Activated CD8-positive, alpha-beta T cell treated with anti-CD3 and anti-CD28 coated beads for 36 hours (primary cell): ENCODE data around the gene PARD6B. TPM values are rescaled to one million over a fixed set of nuclear protein-coding genes. Genes with fewer than 3 reads are reported as not detected.
A peak's percentile ranks its signal among the peaks of the same experiment; 100 is the strongest.
"Not testable (repeated sequence)": the region's sequence is repeated elsewhere in the genome, so short reads cannot be mapped to it uniquely, and the experiment has no call there.

Experiments used
- ATAC-seq: fragments of 200-7000 bp; cut with Tn5 transposase; one replicate; pipeline ENCODE4 v1.10.0; 2021; ENCODE audit warnings: mild to moderate bottlenecking, moderate library complexity
- CTCF ChIA-PET: fragments of 350-600 bp; sonication (Branson Sonifier 250); formaldehyde crosslinking; loops from one replicate; lab custom pipeline; 2021; ENCODE audit warnings: antibody characterized with exemption; lab: Charles Lee
- POLR2A ChIA-PET: fragments of 350-600 bp; sonication (Branson Sonifier 250); formaldehyde crosslinking; loops from one replicate; lab custom pipeline; 2021; ENCODE audit warnings: antibody characterized with exemption; lab: Charles Lee
- DNase-seq: peaks from one replicate; pipeline ENCODE4 v3.0.0-alpha.2; 2020
- H3K27ac Mint-ChIP-seq: one replicate; pipeline ENCODE4 v1.8.0; 2021; ENCODE audit warnings: mild to moderate bottlenecking, mixed read lengths
- H3K27me3 Mint-ChIP-seq: one replicate; pipeline ENCODE4 v1.8.0; 2021; ENCODE audit warnings: mixed read lengths
- H3K36me3 Mint-ChIP-seq: one replicate; pipeline ENCODE4 v1.8.0; 2021; ENCODE audit warnings: low read depth, mixed read lengths
- H3K4me1 Mint-ChIP-seq: one replicate; pipeline ENCODE4 v1.8.0; 2021; ENCODE audit warnings: low read depth, mixed read lengths
- H3K4me3 Mint-ChIP-seq: one replicate; pipeline ENCODE4 v1.8.0; 2021; ENCODE audit warnings: mild to moderate bottlenecking, moderate library complexity, mixed read lengths
- H3K9me3 Mint-ChIP-seq: one replicate; pipeline ENCODE4 v1.8.0; 2021; ENCODE audit warnings: mixed read lengths
- intact Hi-C: fragments of 100-400 bp; cut with micrococcal nuclease; formaldehyde crosslinking; loops from one replicate; pipeline ENCODE4 v1.10.0; 2022
- total RNA-seq, 2 experiments: library from RNA; stranded (reverse); gene quantifications; one replicate each; pipeline ENCODE4 v1.2.3, GENCODE V29; 2021
- TF ChIP-seq, protein P1 (sequence below): fragments of 200-600 bp; IDR thresholded peaks from one replicate; pipeline ENCODE4 v1.8.0; 2022; ENCODE audit warnings: antibody characterized with exemption, mild to moderate bottlenecking

PARD6B gene
- total RNA-seq, 2 experiments from 2014 or later = 4.7 to 6.6 TPM

DNA sequence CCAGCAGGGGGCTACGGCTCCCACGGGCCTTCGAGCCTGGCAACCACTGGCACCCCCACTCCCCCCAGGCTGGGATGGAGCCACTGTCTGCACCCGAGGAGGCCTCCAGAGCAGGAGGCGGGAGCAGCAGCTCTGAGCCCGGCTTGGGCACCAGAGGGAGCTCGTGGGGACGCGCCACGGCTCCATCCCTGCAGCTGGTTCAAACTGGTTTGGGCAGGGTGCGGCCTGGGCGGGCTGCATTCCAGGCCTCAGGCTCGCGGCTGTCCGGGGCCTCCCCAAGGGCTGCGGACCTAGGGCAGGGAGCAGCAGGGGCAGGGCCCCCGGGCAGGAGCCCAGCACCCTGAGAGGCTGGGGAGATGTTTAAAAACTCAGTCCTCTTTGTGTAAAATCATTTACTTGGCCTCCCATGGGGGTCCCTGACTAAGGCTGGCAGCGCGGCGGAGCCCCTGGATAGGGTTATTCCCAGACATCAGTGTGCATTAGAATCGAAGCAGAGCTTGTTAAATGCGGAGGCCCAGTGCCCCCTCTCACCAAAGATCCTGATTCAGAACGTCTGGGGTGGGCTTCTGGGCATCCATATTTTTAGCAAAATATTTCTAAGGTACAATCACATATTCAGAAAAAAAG, 59.4 kb downstream of the PARD6B start:
- peak; percentile 75 for ATAC-seq
- Mint-ChIP-seq H3K27me3 (no peaks in the 10 kb centered on the region), H3K9me3 (no peaks in the 10 kb centered on the region), H3K36me3 (no peaks in the 10 kb centered on the region), H3K4me3 (no peak overlapping the region), H3K4me1 (peaks cover 9% of the 10 kb centered on the region), H3K27ac (peak overlapping the region; percentile 79)
- intact Hi-C loops = no loop called here
- POLR2A ChIA-PET = interaction anchor here (0.6 to 1.8 kb wide), 12 partner anchors 11 to 610 kb away, joined by 3 to 8 read pairs (median 3); partner anchors contain the start of genes ADNP, DPM1 and MOCS3
- TF ChIP-seq, protein P1, sequence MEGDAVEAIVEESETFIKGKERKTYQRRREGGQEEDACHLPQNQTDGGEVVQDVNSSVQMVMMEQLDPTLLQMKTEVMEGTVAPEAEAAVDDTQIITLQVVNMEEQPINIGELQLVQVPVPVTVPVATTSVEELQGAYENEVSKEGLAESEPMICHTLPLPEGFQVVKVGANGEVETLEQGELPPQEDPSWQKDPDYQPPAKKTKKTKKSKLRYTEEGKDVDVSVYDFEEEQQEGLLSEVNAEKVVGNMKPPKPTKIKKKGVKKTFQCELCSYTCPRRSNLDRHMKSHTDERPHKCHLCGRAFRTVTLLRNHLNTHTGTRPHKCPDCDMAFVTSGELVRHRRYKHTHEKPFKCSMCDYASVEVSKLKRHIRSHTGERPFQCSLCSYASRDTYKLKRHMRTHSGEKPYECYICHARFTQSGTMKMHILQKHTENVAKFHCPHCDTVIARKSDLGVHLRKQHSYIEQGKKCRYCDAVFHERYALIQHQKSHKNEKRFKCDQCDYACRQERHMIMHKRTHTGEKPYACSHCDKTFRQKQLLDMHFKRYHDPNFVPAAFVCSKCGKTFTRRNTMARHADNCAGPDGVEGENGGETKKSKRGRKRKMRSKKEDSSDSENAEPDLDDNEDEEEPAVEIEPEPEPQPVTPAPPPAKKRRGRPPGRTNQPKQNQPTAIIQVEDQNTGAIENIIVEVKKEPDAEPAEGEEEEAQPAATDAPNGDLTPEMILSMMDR = peak; percentile 78
- peak; percentile 88 for DNase-seq
- CTCF ChIA-PET = interaction anchor here (0.9 to 9.9 kb wide), 26 partner anchors 9 to 269 kb away, joined by 3 to 253 read pairs (median 4); partner anchors contain the start of genes ADNP, DPM1 and MOCS3

- ChIA-PET CTCF (interaction anchor here (0.5 to 9.9 kb wide), 14 partner anchors 20 to 833 kb away, joined by 3 to 253 read pairs (median 8); partner anchors contain the start of genes ADNP, DPM1, MOCS3 and PARD6B), POLR2A (interaction anchor here (1.0 to 2.5 kb wide), 5 partner anchors 13 to 165 kb away, joined by 3 to 48 read pairs (median 11); partner anchors contain the start of genes ADNP and DPM1)
- no peak overlapping the region for H3K4me3 Mint-ChIP-seq
- intact Hi-C loops = no loop called here
- no peaks in the 10 kb centered on the region for H3K27me3 Mint-ChIP-seq
- no peak for ATAC-seq
- H3K4me1 Mint-ChIP-seq = peaks cover 17% of the 10 kb centered on the region
- H3K36me3 Mint-ChIP-seq = peaks cover 3% of the 10 kb centered on the region
- no peak overlapping the region for H3K27ac Mint-ChIP-seq
- no peak for DNase-seq
- no peaks in the 10 kb centered on the region for H3K9me3 Mint-ChIP-seq
- TF ChIP-seq, protein P1 = no peak
Measured at GRCh38 chr20:50792708-50793574, 61.6 kb downstream of the PARD6B start.

- CTCF ChIA-PET = interaction anchor here (0.9 to 9.9 kb wide), 24 partner anchors 8 to 832 kb away, joined by 3 to 253 read pairs (median 6); partner anchors contain the start of genes ADNP, DPM1 and MOCS3
- H3K27me3 Mint-ChIP-seq, H3K36me3 Mint-ChIP-seq, ATAC-seq, intact Hi-C loops, H3K4me3 Mint-ChIP-seq, H3K9me3 Mint-ChIP-seq: not testable (repeated sequence)
- peak; percentile 82 for DNase-seq
- POLR2A ChIA-PET = interaction anchor here (1.1 to 2.5 kb wide), 12 partner anchors 10 to 164 kb away, joined by 3 to 48 read pairs (median 7); partner anchors contain the start of genes ADNP and DPM1
- Mint-ChIP-seq H3K27ac (peak overlapping the region; percentile 66), H3K4me1 (peaks cover 17% of the 10 kb centered on the region)
- TF ChIP-seq, protein P1 = peak; percentile 61
Measured at GRCh38 chr20:50793575-50794016, 62.2 kb downstream of the PARD6B start.

- intact Hi-C loops = no loop called here
- ChIA-PET POLR2A (interaction anchor here (0.7 to 2.5 kb wide), 23 partner anchors 10 to 164 kb away, joined by 3 to 48 read pairs (median 5); partner anchors contain the start of genes ADNP and DPM1), CTCF (interaction anchor here (0.6 to 9.9 kb wide), 67 partner anchors 9 to 831 kb away, joined by 3 to 253 read pairs (median 4); partner anchors contain the start of genes ADNP, DPM1 and MOCS3)
- H3K4me3 Mint-ChIP-seq = peak overlapping the region; percentile 70
- H3K27me3 Mint-ChIP-seq = no peaks in the 10 kb centered on the region
- H3K9me3 Mint-ChIP-seq = no peaks in the 10 kb centered on the region
- TF ChIP-seq, protein P1 = no peak
- ATAC-seq (peak; percentile 4), DNase-seq (peak; percentile 33)
- peak overlapping the region; percentile 80 for H3K27ac Mint-ChIP-seq
- H3K36me3 Mint-ChIP-seq = peaks cover 3% of the 10 kb centered on the region
- H3K4me1 Mint-ChIP-seq = peaks cover 22% of the 10 kb centered on the region
Measured at GRCh38 chr20:50794181-50794845, 62.9 kb downstream of the PARD6B start.
